IMR-90 (cell line): ENCODE results near the gene PRXL2C. TPM values are rescaled to one million over a fixed set of nuclear protein-coding genes. Genes with fewer than 3 reads are reported as not detected.

Experiments
- ATAC-seq: fragments of 200-7000 bp; cut with Tn5 transposase; 2 replicates; pipeline ENCODE4 v1.9.1; 2020; ENCODE audit warnings: low read depth, mild to moderate bottlenecking, moderate library complexity
- BruUV-seq: library from RNA; stranded (reverse); fragments of 400-500 nt; replicated peaks from 2 replicates; lab custom pipeline; 2021; lab: Mats Ljungman, UMichigan
- CTCF ChIA-PET: fragments of 300-600 bp; formaldehyde crosslinking; extraction: SDS; loops from one replicate; lab custom pipeline; 2021; ENCODE audit warnings: antibody characterized with exemption; lab: Yijun Ruan, JAX
- POLR2A ChIA-PET: fragments of 300-600 bp; sonication (Branson Sonifier 250); formaldehyde crosslinking; loops from one replicate; lab custom pipeline; 2022; ENCODE audit warnings: antibody characterized with exemption; ENCODE audit not compliant: unreplicated experiment; lab: Charles Lee
- DNase-seq: peaks from one replicate; pipeline ENCODE4 v3.0.0; 2013
- H2AFZ ChIP-seq: replicated peaks from 2 replicates; pipeline ENCODE3; 2013; ENCODE audit warnings: low read length, mild to moderate bottlenecking; ENCODE audit not compliant: poor library complexity
- H2AK5ac ChIP-seq: 2 replicates; pipeline ENCODE4 v1.6.1; 2013; ENCODE audit warnings: low read depth, low read length, inconsistent platforms
- H2AK9ac ChIP-seq: replicated peaks from 2 replicates; pipeline ENCODE3; 2013; ENCODE audit warnings: mild to moderate bottlenecking, low read depth, low read length, moderate library complexity; ENCODE audit not compliant: poor library complexity
- H2BK120ac ChIP-seq: 2 replicates; pipeline ENCODE4 v1.6.1; 2013; ENCODE audit warnings: low read depth, low read length, inconsistent platforms
- H2BK15ac ChIP-seq: 3 replicates; pipeline ENCODE4 v1.6.1; 2013; ENCODE audit warnings: low read depth, low read length, inconsistent platforms
- H2BK20ac ChIP-seq: 2 replicates; pipeline ENCODE4 v1.6.1; 2013; ENCODE audit warnings: low read depth, mild to moderate bottlenecking, inconsistent platforms, low read length, moderate library complexity
- H2BK5ac ChIP-seq: 2 replicates; pipeline ENCODE4 v1.6.1; 2013; ENCODE audit warnings: mild to moderate bottlenecking, low read depth, low read length, inconsistent platforms; ENCODE audit not compliant: poor library complexity, severe bottlenecking
- H3K14ac ChIP-seq: replicated peaks from 2 replicates; pipeline ENCODE4 v1.6.1; 2013; ENCODE audit warnings: low read depth, low read length, inconsistent platforms
- H3K18ac ChIP-seq: 2 replicates; pipeline ENCODE4 v1.6.1; 2013; ENCODE audit warnings: low read depth, low read length, control low read depth
- H3K23ac ChIP-seq: 2 replicates; pipeline ENCODE4 v1.6.1; 2013; ENCODE audit warnings: low read depth, low read length, inconsistent platforms
- H3K27ac ChIP-seq: 2 replicates; pipeline ENCODE4 v1.5.1; 2013; ENCODE audit warnings: mild to moderate bottlenecking, control low read depth, low read length; ENCODE audit not compliant: insufficient read depth
- H3K27me3 ChIP-seq: 2 replicates; pipeline ENCODE4 v1.6.1; 2013; ENCODE audit warnings: low read length; ENCODE audit not compliant: control insufficient read depth, insufficient read depth
- H3K36me3 ChIP-seq: 2 replicates; pipeline ENCODE4 v1.6.1; 2013; ENCODE audit warnings: low read length, mixed read lengths; ENCODE audit not compliant: control insufficient read depth, insufficient read depth
- H3K4ac ChIP-seq: 2 replicates; pipeline ENCODE4 v1.6.1; 2013; ENCODE audit warnings: low read depth, low read length, inconsistent platforms
- H3K4me1 ChIP-seq: 2 replicates; pipeline ENCODE4 v1.6.1; 2013; ENCODE audit warnings: low read length, mixed read lengths; ENCODE audit not compliant: control insufficient read depth, insufficient read depth
- H3K4me2 ChIP-seq: 2 replicates; pipeline ENCODE4 v1.6.1; 2013; ENCODE audit warnings: low read depth, mild to moderate bottlenecking, control low read depth, low read length, moderate library complexity
- H3K4me3 ChIP-seq: 2 replicates; pipeline ENCODE4 v1.5.1; 2013; ENCODE audit warnings: low read depth, mild to moderate bottlenecking, control low read depth, low read length, moderate library complexity; ENCODE audit not compliant: insufficient read depth
- H3K56ac ChIP-seq: 2 replicates; pipeline ENCODE4 v1.6.1; 2013; ENCODE audit warnings: low read length, inconsistent platforms; ENCODE audit not compliant: insufficient read depth; ENCODE audit errors: extremely low read depth
- H3K79me1 ChIP-seq, 2 experiments: 2 replicates each; pipeline ENCODE4 v1.6.1; 2013; ENCODE audit warnings: low read length in 2 of 2, inconsistent platforms in 1 of 2, low read depth in 1 of 2
- H3K9ac ChIP-seq: 2 replicates; pipeline ENCODE4 v1.6.1; 2013; ENCODE audit warnings: low read depth, low read length, control low read depth
- H3K9me1 ChIP-seq: 2 replicates; pipeline ENCODE4 v1.6.1; 2013; ENCODE audit warnings: low read length, inconsistent platforms; ENCODE audit not compliant: insufficient read depth
- H3K9me3 ChIP-seq: 2 replicates; pipeline ENCODE4 v1.6.1; 2013; ENCODE audit warnings: low read length; ENCODE audit not compliant: control insufficient read depth, insufficient read depth
- H4K20me1 ChIP-seq: 2 replicates; pipeline ENCODE4 v1.6.1; 2013; ENCODE audit warnings: low read length, inconsistent platforms; ENCODE audit not compliant: insufficient read depth
- H4K5ac ChIP-seq: 2 replicates; pipeline ENCODE4 v1.6.1; 2013; ENCODE audit warnings: mild to moderate bottlenecking, low read depth, low read length, control low read depth
- H4K8ac ChIP-seq, 2 experiments: 2 replicates each; pipeline ENCODE4 v1.6.1; 2013; ENCODE audit warnings: low read depth in 2 of 2, low read length in 2 of 2, control low read depth in 1 of 2, inconsistent platforms in 1 of 2
- H4K91ac ChIP-seq: 2 replicates; pipeline ENCODE4 v1.6.1; 2013; ENCODE audit warnings: low read depth, low read length, inconsistent platforms; ENCODE audit not compliant: insufficient read depth
- CHD1 ChIP-seq: IDR thresholded peaks from 2 replicates; pipeline ENCODE4 v1.6.1; 2012; ENCODE audit warnings: low read depth, low read length, improper control_type of control experiment
- ELK1 ChIP-seq: fragments of 150-350 bp; IDR thresholded peaks from 2 replicates; pipeline ENCODE4 v1.6.1; 2016; ENCODE audit warnings: low read depth, mild to moderate bottlenecking, low read length, moderate library complexity, borderline replicate concordance
- MAFK ChIP-seq: IDR thresholded peaks from 2 replicates; pipeline ENCODE4 v1.6.1; 2012; ENCODE audit warnings: low read depth, low read length, improper control_type of control experiment
- MAZ ChIP-seq: IDR thresholded peaks from 2 replicates; pipeline ENCODE4 v1.6.1; 2012; ENCODE audit warnings: low read depth, mild to moderate bottlenecking, low read length, improper control_type of control experiment, moderate library complexity, borderline replicate concordance
- POLR2A ChIP-seq: IDR thresholded peaks from 2 replicates; pipeline ENCODE4 v1.6.1; 2012; ENCODE audit warnings: mild to moderate bottlenecking, low read depth, low read length
- SMC3 ChIP-seq: fragments of 150-350 bp; IDR thresholded peaks from 2 replicates; pipeline ENCODE4 v1.6.1; 2016; ENCODE audit warnings: low read depth, mild to moderate bottlenecking, antibody characterized with exemption, low read length, moderate library complexity
- WGBS, 2 experiments: methylation state at CpG; one replicate each; pipeline versions ENCODE4 v1.1.5 to v1.1.7; 2013; ENCODE audit warnings: missing lambda C conversion rate in 2 of 2; ENCODE audit not compliant: insufficient read length in 1 of 2; ENCODE audit errors: extremely low coverage in 2 of 2; 5-methylcytosine and 5-hydroxymethylcytosine counted together
- dilution Hi-C: fragments of 300-500 bp; cut with HindIII; formaldehyde crosslinking; loops from one replicate; pipeline ENCODE4 v1.14.3; 2018; ENCODE audit warnings: low sequenced_read_pairs; ENCODE audit not compliant: unreplicated experiment
- in situ Hi-C: fragments of 300-500 bp; cut with MboI; formaldehyde crosslinking; loops from 3 replicates; pipeline ENCODE4 v1.14.3; 2019; ENCODE audit warnings: low sequenced_read_pairs, inconsistent platforms, mixed read lengths
- intact Hi-C: fragments of 100-400 bp; cut with micrococcal nuclease; formaldehyde crosslinking; loops from 2 replicates; pipeline ENCODE4 v1.10.0; 2022
- polyA plus RNA-seq, 3 experiments: library from polyadenylated mRNA; depleted of rRNA; stranded (reverse); fragments of >200 nt; gene quantifications; 2 replicates each; pipeline ENCODE4 v1.2.3, GENCODE V29; 2012; ENCODE audit warnings: low replicate concordance in 1 of 3
- total RNA-seq: library from RNA; depleted of rRNA; stranded (reverse); fragments of >200 nt; gene quantifications from 2 replicates; pipeline ENCODE4 v1.2.3, GENCODE V29; 2012
- TF ChIP-seq, protein P1 (sequence below): fragments of 150-350 bp; IDR thresholded peaks from 2 replicates; pipeline ENCODE4 v1.6.1; 2017; ENCODE audit warnings: mild to moderate bottlenecking, antibody characterized with exemption, low read length, low read depth
- TF ChIP-seq, protein P2 (sequence below): conservative IDR thresholded peaks from 2 replicates; pipeline ENCODE4 v1.5.1; 2012; ENCODE audit warnings: mild to moderate bottlenecking, low read depth, low read length, improper control_type of control experiment

The PRXL2C gene
- total and polyA plus RNA-seq, 2 of the 4 experiments (the other 2 are of a cell fraction) = 2.7 to 9.0 TPM

- in situ Hi-C loops = no loop called here
Observed at GRCh38 chr9:96663506-96664120, 8.5 kb upstream of the PRXL2C start.

More at GRCh38 chr9:96663506-96664120, 8.5 kb upstream of the PRXL2C start:
- DNase-seq (peak; percentile 45), ATAC-seq (peak; percentile 19; the same call in 1 of the 2 replicates)
- Histone ChIP-seq H3K79me1 (no peaks in the 10 kb centered on the region), H2BK5ac (no peak overlapping the region), H2BK15ac (no peak overlapping the region), H3K27ac (no peak overlapping the region), H3K4ac (no peak overlapping the region), H3K36me3 (no peaks in the 10 kb centered on the region), H3K14ac (no peak overlapping the region; the same call in 1 of the 2 replicates), H4K20me1 (no peaks in the 10 kb centered on the region), H3K4me2 (no peak overlapping the region), H3K9me3 (no peaks in the 10 kb centered on the region), H2AFZ (no peak overlapping the region), H4K8ac (no peak overlapping the region), H3K4me3 (no peak overlapping the region), H3K56ac (no peak overlapping the region), H4K91ac (no peak overlapping the region), H3K18ac (no peak overlapping the region), H3K9ac (no peak overlapping the region), H2AK5ac (no peak overlapping the region), H2AK9ac (no peak overlapping the region), H3K9me1 (peaks cover 4% of the 10 kb centered on the region), H4K5ac (no peak overlapping the region), H2BK120ac (no peak overlapping the region; the same call in 1 of the 2 replicates), H3K23ac (no peak overlapping the region), H3K4me1 (no peaks in the 10 kb centered on the region), H2BK20ac (no peak overlapping the region), H3K27me3 (no peaks in the 10 kb centered on the region)
- intact Hi-C loops (no loop called here), dilution Hi-C loops (no loop called here)
- no TSS peak for BruUV-seq
- no peak for TF ChIP-seq CHD1
- no peak for TF ChIP-seq SMC3
- TF ChIP-seq MAZ = no peak
- TF ChIP-seq MAFK = no peak
- TF ChIP-seq, protein P1, sequence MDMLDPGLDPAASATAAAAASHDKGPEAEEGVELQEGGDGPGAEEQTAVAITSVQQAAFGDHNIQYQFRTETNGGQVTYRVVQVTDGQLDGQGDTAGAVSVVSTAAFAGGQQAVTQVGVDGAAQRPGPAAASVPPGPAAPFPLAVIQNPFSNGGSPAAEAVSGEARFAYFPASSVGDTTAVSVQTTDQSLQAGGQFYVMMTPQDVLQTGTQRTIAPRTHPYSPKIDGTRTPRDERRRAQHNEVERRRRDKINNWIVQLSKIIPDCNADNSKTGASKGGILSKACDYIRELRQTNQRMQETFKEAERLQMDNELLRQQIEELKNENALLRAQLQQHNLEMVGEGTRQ = no peak
- no peak for TF ChIP-seq POLR2A
- TF ChIP-seq, protein P2, sequence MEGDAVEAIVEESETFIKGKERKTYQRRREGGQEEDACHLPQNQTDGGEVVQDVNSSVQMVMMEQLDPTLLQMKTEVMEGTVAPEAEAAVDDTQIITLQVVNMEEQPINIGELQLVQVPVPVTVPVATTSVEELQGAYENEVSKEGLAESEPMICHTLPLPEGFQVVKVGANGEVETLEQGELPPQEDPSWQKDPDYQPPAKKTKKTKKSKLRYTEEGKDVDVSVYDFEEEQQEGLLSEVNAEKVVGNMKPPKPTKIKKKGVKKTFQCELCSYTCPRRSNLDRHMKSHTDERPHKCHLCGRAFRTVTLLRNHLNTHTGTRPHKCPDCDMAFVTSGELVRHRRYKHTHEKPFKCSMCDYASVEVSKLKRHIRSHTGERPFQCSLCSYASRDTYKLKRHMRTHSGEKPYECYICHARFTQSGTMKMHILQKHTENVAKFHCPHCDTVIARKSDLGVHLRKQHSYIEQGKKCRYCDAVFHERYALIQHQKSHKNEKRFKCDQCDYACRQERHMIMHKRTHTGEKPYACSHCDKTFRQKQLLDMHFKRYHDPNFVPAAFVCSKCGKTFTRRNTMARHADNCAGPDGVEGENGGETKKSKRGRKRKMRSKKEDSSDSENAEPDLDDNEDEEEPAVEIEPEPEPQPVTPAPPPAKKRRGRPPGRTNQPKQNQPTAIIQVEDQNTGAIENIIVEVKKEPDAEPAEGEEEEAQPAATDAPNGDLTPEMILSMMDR = no peak
- no peak for TF ChIP-seq ELK1
- CTCF ChIA-PET = interaction anchor here (0.6 kb wide), 2 partner anchors 65 to 962 kb away, joined by 3 to 4 read pairs; no protein-coding TSS in a partner anchor
- 100% methylated on average over 2 of the region's 20 CpGs; no CpG with 5 or more reads in 1 of the 2 experiments for WGBS, 2 experiments
- POLR2A ChIA-PET = no interaction called here
